A673 (cell line): ENCODE data around the gene GRIA1.

Experiments
- CTCF ChIP-seq: fragments of 300-800, 200-600 bp; sonication (generic); conservative IDR thresholded peaks from 2 replicates; pipeline ENCODE4 v1.5.1; 2017; ENCODE audit warnings: low read depth, mild to moderate bottlenecking, antibody characterized with exemption, low read length, moderate library complexity, mixed read lengths
- EZH2 ChIP-seq: fragments of 200-600 bp; sonication (generic); IDR thresholded peaks from 2 replicates; pipeline ENCODE4 v1.6.1; 2017; ENCODE audit warnings: borderline replicate concordance, low read depth, mild to moderate bottlenecking, mixed read lengths, antibody characterized with exemption, low read length; ENCODE audit not compliant: poor library complexity, severe bottlenecking

- TF ChIP-seq CTCF (no peak), EZH2 (no peak)
These were observed 4.8 kb upstream of the GRIA1 start for GRCh38 chr5:153485641-153486040.
